Activated CD4-positive, alpha-beta T cell treated with anti-CD3 and anti-CD28 coated beads, Interleukin-2, amount 10 ng/mL, durations not matched to agents 24 days and 14 days (primary cell): ENCODE measurements around the gene SMARCA4. TPM values are rescaled to one million over a fixed set of nuclear protein-coding genes. Genes with fewer than 3 reads are reported as not detected.
A peak's percentile ranks its signal among the peaks of the same experiment; 100 is the strongest.
"Not testable (repeated sequence)": the region's sequence is repeated elsewhere in the genome, so short reads cannot be mapped to it uniquely, and the experiment has no call there.

Source experiments
- DNase-seq: peaks from one replicate; pipeline ENCODE4 v3.0.0; 2022
- H3K27ac Mint-ChIP-seq: one replicate; pipeline ENCODE4 v1.8.0; 2022; ENCODE audit warnings: mild to moderate bottlenecking, mixed read lengths
- H3K27me3 Mint-ChIP-seq: one replicate; pipeline ENCODE4 v1.8.0; 2022; ENCODE audit warnings: mixed read lengths
- H3K36me3 Mint-ChIP-seq: one replicate; pipeline ENCODE4 v1.8.0; 2022; ENCODE audit warnings: low read depth, mild to moderate bottlenecking, mixed read lengths
- H3K4me1 Mint-ChIP-seq: one replicate; pipeline ENCODE4 v1.8.0; 2021; ENCODE audit warnings: mixed read lengths
- H3K4me3 Mint-ChIP-seq: one replicate; pipeline ENCODE4 v1.8.0; 2022; ENCODE audit warnings: mild to moderate bottlenecking, moderate library complexity, mixed read lengths
- H3K9me3 Mint-ChIP-seq: one replicate; pipeline ENCODE4 v1.8.0; 2021; ENCODE audit warnings: mixed read lengths
- intact Hi-C: fragments of 100-400 bp; cut with micrococcal nuclease; formaldehyde crosslinking; loops from one replicate; pipeline ENCODE4 v1.15.1; 2023
- total RNA-seq: library from RNA; stranded (reverse); gene quantifications from 2 replicates; pipeline ENCODE4 v1.2.3, GENCODE V29; 2022

The SMARCA4 gene
- total RNA-seq, 1 donor from 2014 or later = 165 TPM

DNA sequence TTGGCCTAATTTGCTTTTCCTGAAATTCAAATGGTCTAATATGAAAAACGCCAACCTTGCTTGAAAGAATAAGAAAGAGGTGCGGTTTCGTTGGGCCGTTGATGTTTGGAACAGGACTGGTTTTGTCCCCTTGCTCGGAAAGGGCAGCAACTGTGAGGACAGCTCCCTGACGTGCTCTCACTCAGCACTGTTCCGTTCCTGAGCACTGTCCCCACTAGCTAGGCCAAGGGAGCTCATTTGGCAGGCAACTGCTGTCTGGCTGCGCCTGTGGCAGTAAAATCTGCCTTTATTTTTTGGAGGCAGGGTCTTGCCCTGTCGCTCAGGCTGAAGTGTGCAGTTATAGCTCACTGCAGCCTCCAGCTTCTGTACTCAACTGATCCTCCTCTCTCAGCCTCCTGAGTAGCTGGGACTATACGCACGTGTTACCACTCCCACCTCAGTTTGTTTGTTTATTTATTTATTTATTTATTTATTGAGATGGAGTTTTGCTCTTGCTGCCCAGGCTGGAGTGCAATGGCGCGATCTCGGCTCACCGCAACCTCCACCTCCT is 132.9 kb downstream of the SMARCA4 start:
- Mint-ChIP-seq H3K27me3 (no peaks in the 10 kb centered on the region), H3K4me3 (peak overlapping the region; percentile 97), H3K27ac (peak overlapping the region; percentile 94), H3K4me1 (peaks cover 46% of the 10 kb centered on the region), H3K36me3 (peaks cover 64% of the 10 kb centered on the region), H3K9me3 (peaks cover 4% of the 10 kb centered on the region)
- DNase-seq = peak; percentile 68
- intact Hi-C loops = loop anchor here (10.0 kb wide), 2 partner anchors 439 to 989 kb away; partner anchors contain the start of genes ANGPTL6, ILF3 and PPAN

DNA sequence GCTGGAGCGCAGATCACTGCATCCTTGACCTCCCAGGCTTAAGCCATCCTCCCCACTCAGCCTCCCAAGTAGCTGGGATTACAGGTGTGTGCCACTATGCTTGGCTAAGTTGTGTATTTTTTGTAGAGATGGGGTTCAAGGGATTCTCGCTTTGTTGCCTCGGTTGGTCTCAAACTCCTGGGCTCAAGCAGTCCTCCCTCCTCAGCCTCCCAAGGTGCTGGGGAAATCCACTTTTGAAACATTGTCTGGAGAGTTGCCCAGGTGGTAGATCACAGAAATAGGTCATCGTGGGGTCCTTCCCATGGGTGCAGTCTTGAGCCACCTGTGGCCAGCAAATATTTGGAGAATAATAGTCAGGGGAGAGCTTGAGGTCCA is 133.7 kb downstream of the SMARCA4 start:
- H3K27me3 Mint-ChIP-seq = no peaks in the 10 kb centered on the region

GRCh38 chr19:11096210-11096841 is 135.5 kb downstream of the SMARCA4 start:
- H3K36me3 Mint-ChIP-seq = peaks cover 72% of the 10 kb centered on the region
- intact Hi-C loops = loop anchor here (5.0 to 10.0 kb wide), 3 partner anchors 286 to 992 kb away; partner anchors contain the start of genes ANGPTL6, EPOR, ILF3 and PPAN

More for the DNA sequence above, 133.7 kb downstream of the SMARCA4 start:
- DNase-seq = no peak
- H3K4me1 Mint-ChIP-seq = peaks cover 44% of the 10 kb centered on the region
- H3K36me3 Mint-ChIP-seq = peaks cover 67% of the 10 kb centered on the region
- H3K4me3 Mint-ChIP-seq = peak overlapping the region; percentile 79
- intact Hi-C loops = loop anchor here (10.0 kb wide), 2 partner anchors 440 to 990 kb away; partner anchors contain the start of genes ANGPTL6, ILF3 and PPAN
- H3K27ac Mint-ChIP-seq = peak overlapping the region; percentile 89
- peaks cover 4% of the 10 kb centered on the region for H3K9me3 Mint-ChIP-seq

GRCh38 chr19:11097367-11097766 is 136.5 kb downstream of the SMARCA4 start:
- peaks cover 48% of the 10 kb centered on the region for H3K4me1 Mint-ChIP-seq
- H3K27me3 Mint-ChIP-seq, H3K9me3 Mint-ChIP-seq: not testable (repeated sequence)

More at GRCh38 chr19:11096210-11096841, 135.5 kb downstream of the SMARCA4 start:
- H3K4me3 Mint-ChIP-seq = peak overlapping the region; percentile 79
- peaks cover 51% of the 10 kb centered on the region for H3K4me1 Mint-ChIP-seq
- peaks cover 4% of the 10 kb centered on the region for H3K9me3 Mint-ChIP-seq
- peak; percentile 85 for DNase-seq
- H3K27me3 Mint-ChIP-seq = no peaks in the 10 kb centered on the region
- H3K27ac Mint-ChIP-seq = peak overlapping the region; percentile 89

DNA sequence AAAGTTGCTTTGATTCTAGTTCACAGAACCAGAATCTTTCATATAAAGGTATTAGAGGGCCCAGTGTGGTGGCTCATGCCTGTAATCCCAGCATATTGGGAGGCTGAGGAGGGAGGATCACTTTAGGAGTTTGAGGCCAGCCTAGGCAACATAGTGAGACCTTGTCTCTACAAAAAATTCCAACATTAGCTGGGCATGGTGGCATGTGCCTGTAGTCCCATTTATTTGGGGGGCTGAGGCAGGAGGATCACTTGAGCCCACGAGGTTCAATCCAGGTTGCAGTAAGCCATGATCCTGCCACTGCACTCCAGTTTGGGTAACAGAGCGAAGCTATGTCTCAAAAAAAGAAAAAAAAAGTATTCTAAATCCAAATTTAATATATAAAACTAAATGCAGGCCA is 137.5 kb downstream of the SMARCA4 start:
- Mint-ChIP-seq H3K27ac (no peak overlapping the region), H3K4me1 (peaks cover 39% of the 10 kb centered on the region)

More at GRCh38 chr19:11097367-11097766, 136.5 kb downstream of the SMARCA4 start:
- not testable (repeated sequence) for H3K4me3 Mint-ChIP-seq, DNase-seq
- Mint-ChIP-seq H3K27ac (peak overlapping the region; percentile 89), H3K36me3 (peaks cover 67% of the 10 kb centered on the region)
- intact Hi-C loops = loop anchor here (5.0 to 10.0 kb wide), 3 partner anchors 285 to 993 kb away; partner anchors contain the start of genes ANGPTL6, EPOR, ILF3 and PPAN

DNA sequence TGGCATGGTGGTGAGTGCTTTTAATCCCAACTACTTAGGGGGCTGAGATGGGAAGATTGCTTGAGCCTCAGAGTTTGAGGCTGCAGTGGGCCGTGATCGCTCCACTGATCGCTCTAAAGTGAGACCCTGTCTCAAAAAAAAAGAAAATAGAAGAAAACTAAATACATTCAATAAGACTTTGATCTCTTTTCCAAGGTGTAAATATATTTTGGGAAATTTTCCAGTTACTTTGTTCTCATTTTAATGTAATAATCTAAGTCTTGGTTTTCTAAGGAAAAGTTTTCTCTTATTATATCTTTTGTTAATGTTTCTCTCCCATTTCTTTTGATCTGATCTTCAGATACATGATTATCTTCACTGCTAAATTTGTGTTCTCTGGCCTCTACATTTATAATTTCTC is 138.0 kb downstream of the SMARCA4 start:
- intact Hi-C loops = loop anchor here (5.0 to 10.0 kb wide), 3 partner anchors 283 to 994 kb away; partner anchors contain the start of genes ANGPTL6, EPOR, ILF3 and PPAN
- H3K4me3 Mint-ChIP-seq = no peak overlapping the region
- H3K27me3 Mint-ChIP-seq = no peaks in the 10 kb centered on the region
- H3K4me1 Mint-ChIP-seq = peaks cover 36% of the 10 kb centered on the region
- H3K27ac Mint-ChIP-seq = peak overlapping the region; percentile 1
- H3K9me3 Mint-ChIP-seq = peaks cover 4% of the 10 kb centered on the region
- H3K36me3 Mint-ChIP-seq = peaks cover 68% of the 10 kb centered on the region
- DNase-seq = no peak

More for the DNA sequence above, 137.5 kb downstream of the SMARCA4 start:
- no peak overlapping the region for H3K4me3 Mint-ChIP-seq
- DNase-seq = no peak
- intact Hi-C loops = loop anchor here (5.0 to 10.0 kb wide), 3 partner anchors 284 to 994 kb away; partner anchors contain the start of genes ANGPTL6, EPOR, ILF3 and PPAN
- peaks cover 4% of the 10 kb centered on the region for H3K9me3 Mint-ChIP-seq
- peaks cover 66% of the 10 kb centered on the region for H3K36me3 Mint-ChIP-seq
- H3K27me3 Mint-ChIP-seq = no peaks in the 10 kb centered on the region

DNA sequence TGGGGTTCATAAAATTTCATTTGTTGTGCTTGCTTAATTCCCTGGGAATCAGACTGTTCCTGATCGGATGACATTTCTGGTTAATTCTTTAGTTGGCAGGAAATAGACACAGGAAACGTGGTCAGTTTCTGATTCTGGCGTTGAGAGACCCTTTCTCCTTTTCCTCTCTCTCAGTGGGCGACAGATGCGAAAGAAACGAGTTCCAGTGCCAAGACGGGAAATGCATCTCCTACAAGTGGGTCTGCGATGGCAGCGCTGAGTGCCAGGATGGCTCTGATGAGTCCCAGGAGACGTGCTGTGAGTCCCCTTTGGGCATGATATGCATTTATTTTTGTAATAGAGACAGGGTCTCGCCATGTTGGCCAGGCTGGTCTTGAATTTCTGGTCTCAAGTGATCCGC is 139.2 kb downstream of the SMARCA4 start:
- DNase-seq = no peak
- H3K9me3 Mint-ChIP-seq = peaks cover 4% of the 10 kb centered on the region
- intact Hi-C loops = no loop called here
- peaks cover 65% of the 10 kb centered on the region for H3K36me3 Mint-ChIP-seq
- peak overlapping the region; percentile 71 for H3K27ac Mint-ChIP-seq
- H3K27me3 Mint-ChIP-seq = no peaks in the 10 kb centered on the region
- no peak overlapping the region for H3K4me3 Mint-ChIP-seq
- peaks cover 27% of the 10 kb centered on the region for H3K4me1 Mint-ChIP-seq

DNA sequence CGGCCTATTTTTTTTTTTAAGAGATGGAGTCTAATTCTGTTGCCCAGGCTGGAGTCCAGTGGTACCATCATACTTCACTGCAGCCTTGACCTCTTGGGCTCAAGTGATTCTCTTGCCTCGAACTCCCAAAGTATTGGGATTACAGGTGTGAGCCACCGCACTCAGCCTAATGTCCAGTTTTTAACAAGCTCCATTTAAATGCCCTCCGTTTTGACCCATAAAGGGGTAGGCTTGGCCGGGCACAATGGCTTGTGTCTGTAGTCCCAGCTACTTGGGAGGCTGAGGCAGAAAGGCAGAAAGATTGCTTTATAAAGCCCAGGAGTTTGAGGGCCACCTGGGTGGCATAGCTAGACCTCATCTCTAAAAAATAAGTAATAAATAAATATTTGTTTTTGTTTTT is 140.2 kb downstream of the SMARCA4 start:
- Mint-ChIP-seq H3K4me3 (no peak overlapping the region), H3K36me3 (peaks cover 66% of the 10 kb centered on the region), H3K27me3 (no peaks in the 10 kb centered on the region), H3K9me3 (peaks cover 4% of the 10 kb centered on the region), H3K4me1 (peaks cover 20% of the 10 kb centered on the region), H3K27ac (no peak overlapping the region)
- intact Hi-C loops = no loop called here
- DNase-seq = no peak

DNA sequence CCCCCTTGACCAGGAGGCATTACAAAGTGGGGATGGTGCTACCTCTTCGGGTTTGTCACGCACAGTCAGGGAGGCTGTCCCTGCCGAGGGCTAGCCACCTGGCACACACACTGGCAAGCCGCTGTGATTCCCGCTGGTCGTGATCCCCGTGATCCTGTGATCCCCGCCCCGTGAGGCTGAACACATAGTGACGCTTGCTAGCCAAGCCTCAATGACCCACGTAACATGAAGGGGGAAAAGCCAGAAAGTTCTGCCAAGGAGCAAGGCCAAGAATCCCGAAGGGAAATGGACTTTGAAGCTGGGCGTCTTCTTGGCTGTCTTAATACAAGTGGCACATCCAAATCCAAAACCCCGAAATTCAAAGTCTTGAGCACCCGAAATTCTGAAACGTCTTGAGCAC is 142.1 kb downstream of the SMARCA4 start:
- H3K27me3 Mint-ChIP-seq = no peaks in the 10 kb centered on the region
- peaks cover 64% of the 10 kb centered on the region for H3K36me3 Mint-ChIP-seq
- H3K9me3 Mint-ChIP-seq = no peaks in the 10 kb centered on the region
- intact Hi-C loops = no loop called here
- peaks cover 9% of the 10 kb centered on the region for H3K4me1 Mint-ChIP-seq
- DNase-seq = no peak
- no peak overlapping the region for H3K4me3 Mint-ChIP-seq
- no peak overlapping the region for H3K27ac Mint-ChIP-seq

- H3K4me1 Mint-ChIP-seq, H3K27ac Mint-ChIP-seq, H3K27me3 Mint-ChIP-seq, H3K9me3 Mint-ChIP-seq, intact Hi-C loops, H3K4me3 Mint-ChIP-seq, DNase-seq: not testable (repeated sequence)
- peaks cover 69% of the 10 kb centered on the region for H3K36me3 Mint-ChIP-seq
Measured at GRCh38 chr19:11103667-11104066, 142.8 kb downstream of the SMARCA4 start.

- H3K27me3 Mint-ChIP-seq = no peaks in the 10 kb centered on the region
- DNase-seq = no peak
- H3K9me3 Mint-ChIP-seq = no peaks in the 10 kb centered on the region
- no peak overlapping the region for H3K27ac Mint-ChIP-seq
- H3K36me3 Mint-ChIP-seq = peaks cover 68% of the 10 kb centered on the region
- H3K4me3 Mint-ChIP-seq = no peak overlapping the region
- intact Hi-C loops = no loop called here
- H3K4me1 Mint-ChIP-seq = peaks cover 3% of the 10 kb centered on the region
Measured at GRCh38 chr19:11105014-11105636, 144.3 kb downstream of the SMARCA4 start.

DNA sequence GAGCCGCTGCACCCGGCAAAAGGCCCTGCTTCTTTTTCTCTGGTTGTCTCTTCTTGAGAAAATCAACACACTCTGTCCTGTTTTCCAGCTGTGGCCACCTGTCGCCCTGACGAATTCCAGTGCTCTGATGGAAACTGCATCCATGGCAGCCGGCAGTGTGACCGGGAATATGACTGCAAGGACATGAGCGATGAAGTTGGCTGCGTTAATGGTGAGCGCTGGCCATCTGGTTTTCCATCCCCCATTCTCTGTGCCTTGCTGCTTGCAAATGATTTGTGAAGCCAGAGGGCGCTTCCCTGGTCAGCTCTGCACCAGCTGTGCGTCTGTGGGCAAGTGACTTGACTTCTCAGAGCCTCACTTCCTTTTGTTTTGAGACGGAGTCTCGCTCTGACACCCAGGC is 145.6 kb downstream of the SMARCA4 start:
- Mint-ChIP-seq H3K9me3 (no peaks in the 10 kb centered on the region), H3K27me3 (no peaks in the 10 kb centered on the region), H3K4me1 (no peaks in the 10 kb centered on the region), H3K4me3 (no peak overlapping the region), H3K27ac (no peak overlapping the region), H3K36me3 (peaks cover 74% of the 10 kb centered on the region)
- intact Hi-C loops = no loop called here
- no peak for DNase-seq

- H3K9me3 Mint-ChIP-seq = no peaks in the 10 kb centered on the region
- intact Hi-C loops = no loop called here
- no peaks in the 10 kb centered on the region for H3K4me1 Mint-ChIP-seq
- H3K36me3 Mint-ChIP-seq = peaks cover 68% of the 10 kb centered on the region
- DNase-seq = no peak
- H3K27me3 Mint-ChIP-seq = no peaks in the 10 kb centered on the region
- H3K27ac Mint-ChIP-seq = no peak overlapping the region
- H3K4me3 Mint-ChIP-seq = no peak overlapping the region
Measured at GRCh38 chr19:11108746-11109145, 147.9 kb downstream of the SMARCA4 start.
